Activated CD4-positive, alpha-beta T cell treated with anti-CD3 and anti-CD28 coated beads, Interleukin-2, Interleukin-4, amounts not matched to agents 100 ng/mL and 50 ng/mL, durations not matched to agents 16 hours and 8 hours (primary cell): ENCODE measurements around the gene BRCC3.

Source experiments
- DNase-seq: peaks from one replicate; pipeline ENCODE4 v3.0.0-alpha.2; 2020; ENCODE audit warnings: low spot score

BRCC3 gene

DNA sequence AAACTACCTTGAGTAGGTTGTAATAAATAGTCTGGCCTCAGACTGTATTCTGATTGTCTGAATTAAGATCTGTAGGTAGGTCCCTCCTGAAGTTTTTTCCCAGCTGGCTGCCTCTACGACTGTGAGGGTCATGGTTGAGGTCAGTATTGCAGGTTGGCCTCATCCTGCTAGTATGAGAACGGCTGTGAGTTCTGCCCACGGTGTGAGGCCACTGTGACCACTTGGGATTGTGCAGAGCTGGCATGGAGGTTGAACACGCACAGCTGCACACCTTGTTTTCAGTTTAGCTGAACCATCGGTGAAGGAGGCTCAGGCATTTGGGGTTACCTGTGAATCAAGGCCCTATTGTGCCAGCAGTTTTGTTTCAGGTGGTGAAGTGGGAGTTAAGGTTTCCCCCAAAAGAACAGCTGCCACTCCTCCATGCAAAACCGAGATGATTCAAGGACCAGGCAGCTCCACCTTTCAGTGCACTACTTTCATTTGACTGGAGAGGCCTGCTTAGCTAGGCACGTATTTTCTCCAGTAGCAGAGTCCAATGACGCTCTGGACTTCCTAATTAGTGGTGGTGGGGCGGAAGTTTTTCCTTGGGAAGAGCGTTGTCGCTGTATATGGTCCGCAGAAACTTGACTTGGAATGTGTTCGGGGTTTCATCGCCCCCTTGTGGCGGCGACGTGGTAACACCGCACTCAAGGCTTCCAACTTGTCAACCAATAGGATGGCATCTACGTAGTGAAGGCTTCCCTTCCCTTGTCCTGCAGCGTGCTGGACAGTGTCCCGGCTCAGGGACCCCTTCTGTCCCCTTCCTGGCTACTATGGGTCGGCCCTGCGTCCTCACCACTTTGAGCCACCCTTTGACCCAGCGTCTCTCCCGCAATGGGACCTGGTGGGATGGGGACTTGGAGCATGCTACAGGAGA lies 14.2 kb upstream of the BRCC3 start:
- DNase-seq, result peak; percentile 56

DNA sequence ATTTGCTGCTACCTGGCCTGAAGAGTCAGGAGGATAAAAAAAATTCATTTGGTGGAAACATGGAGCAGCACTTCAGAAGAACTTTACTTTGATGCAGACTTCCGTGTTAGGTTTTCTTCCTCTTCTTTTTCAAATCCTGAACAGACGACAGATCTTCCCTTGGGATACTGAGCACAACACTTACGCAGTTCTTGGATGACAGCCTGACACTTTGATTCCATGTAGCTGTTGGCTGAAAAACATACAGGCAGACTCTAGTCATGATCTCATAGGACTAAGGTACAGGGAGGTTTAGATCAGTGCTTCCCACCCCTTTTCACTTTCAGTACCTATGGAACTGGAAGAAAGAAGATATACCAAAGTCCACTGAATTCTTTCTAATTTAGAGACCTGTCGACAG lies 9.5 kb upstream of the BRCC3 start:
- no peak for DNase-seq

DNA sequence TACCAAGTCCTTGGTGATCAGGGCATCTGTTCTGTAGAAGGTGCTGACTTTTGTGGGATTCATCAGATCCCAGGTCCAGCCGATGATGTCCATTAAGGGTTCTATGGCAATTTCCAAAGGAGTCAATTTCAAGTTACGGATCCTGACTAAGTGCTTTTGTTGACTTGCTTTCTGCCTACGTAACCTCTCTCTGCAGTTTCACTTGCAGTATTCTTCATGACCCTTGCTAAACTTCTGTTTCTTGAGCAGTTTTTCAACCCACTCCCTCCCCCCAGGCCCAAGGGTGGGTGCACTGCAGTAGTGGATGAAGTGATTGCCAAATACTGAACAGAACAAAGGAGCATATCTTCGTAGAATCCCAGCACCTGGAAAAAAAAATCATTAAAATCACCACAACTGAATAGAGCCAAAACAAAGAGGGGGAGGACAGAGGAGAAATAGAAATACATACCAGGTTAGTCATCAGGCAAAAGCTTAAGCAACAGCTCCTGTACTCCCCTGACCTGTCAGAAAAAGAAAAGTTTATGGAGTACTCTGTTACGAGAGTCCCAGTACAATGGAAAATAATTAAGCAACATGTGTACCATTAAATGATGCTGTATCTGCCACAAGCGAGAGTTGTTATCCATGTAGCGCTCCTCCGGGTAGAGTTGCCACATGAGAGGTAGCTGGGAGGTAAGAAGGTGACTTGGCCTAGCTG lies 6.1 kb upstream of the BRCC3 start:
- DNase-seq, result no peak

- DNase-seq, result no peak
Measured at GRCh38 chrX:155068165-155068564, 3.1 kb upstream of the BRCC3 start.

- DNase-seq, result no peak
Measured at GRCh38 chrX:155069414-155069813, 1.9 kb upstream of the BRCC3 start.

GRCh38 chrX:155070038-155070437 lies 1.3 kb upstream of the BRCC3 start:
- no peak for DNase-seq

- no peak for DNase-seq
Measured at GRCh38 chrX:155070663-155070974, 689 bp upstream of the BRCC3 start.

GRCh38 chrX:155071694-155072280 lies 479 bp downstream of the BRCC3 start:
- no peak for DNase-seq

GRCh38 chrX:155086202-155086840 lies 15.0 kb downstream of the BRCC3 start:
- DNase-seq, result peak; percentile 40

DNA sequence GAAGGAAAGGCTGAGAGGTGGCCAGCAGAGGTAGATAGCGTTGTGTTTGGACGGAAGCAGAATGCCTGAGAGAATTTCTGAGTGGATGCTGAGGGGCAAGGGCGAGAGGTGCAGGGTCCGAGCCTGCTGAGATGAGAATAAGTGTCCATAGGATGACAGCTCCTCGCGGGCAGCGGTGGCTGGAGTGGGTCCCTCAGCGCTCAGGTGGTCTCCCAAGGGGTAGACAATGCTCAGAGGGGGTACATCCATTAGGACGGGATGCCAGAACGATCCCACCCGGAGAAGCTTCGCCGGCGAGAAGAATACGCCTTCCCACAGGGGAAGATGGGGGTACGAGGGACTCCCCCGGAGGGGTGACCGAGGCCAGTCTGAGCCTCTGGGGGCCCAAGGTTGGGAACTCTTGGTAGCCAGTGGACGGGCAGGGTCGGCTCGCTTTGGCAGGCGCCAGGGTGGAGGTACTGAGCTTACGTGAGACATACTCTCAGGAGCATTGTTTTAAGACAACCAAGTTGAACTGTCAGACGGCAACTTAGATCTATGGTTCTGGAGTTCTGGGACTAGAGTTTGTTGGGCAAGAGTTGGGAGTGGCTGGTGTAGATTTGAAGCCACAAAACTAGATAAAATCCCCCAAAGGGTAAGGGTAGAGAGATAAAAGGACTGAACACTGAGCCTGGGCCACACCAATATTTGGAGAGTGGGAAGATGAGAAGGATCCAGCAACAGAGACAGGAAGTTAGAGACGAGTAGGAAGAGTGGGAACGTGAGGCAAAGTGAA lies 15.8 kb downstream of the BRCC3 start:
- no peak for DNase-seq

GRCh38 chrX:155094468-155095061 lies 23.3 kb downstream of the BRCC3 start:
- DNase-seq, result peak; percentile 29

- DNase-seq, result no peak
Measured at GRCh38 chrX:155105919-155106318, 34.6 kb downstream of the BRCC3 start.

DNA sequence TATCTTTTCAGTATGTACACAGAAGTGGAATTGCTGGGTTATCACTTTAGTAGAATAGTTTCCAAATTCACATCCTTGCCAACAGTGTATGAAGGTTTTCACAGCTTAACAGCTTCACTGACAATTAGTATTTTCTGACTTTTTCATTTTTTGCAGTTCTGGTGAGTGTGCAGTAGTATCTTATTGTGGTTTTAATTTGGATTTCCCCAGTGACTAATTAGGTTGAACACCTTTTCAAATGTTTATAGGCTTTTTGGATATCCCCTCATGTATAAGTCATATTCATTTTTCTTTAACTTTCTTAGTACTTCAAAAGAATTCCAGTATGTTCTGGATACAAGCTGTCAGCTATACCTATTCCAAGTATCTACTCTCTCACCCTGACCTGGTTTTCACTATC lies 37.1 kb downstream of the BRCC3 start:
- DNase-seq, result peak; percentile 1

- DNase-seq, result no peak
Measured at GRCh38 chrX:155112171-155112570, 40.9 kb downstream of the BRCC3 start.

GRCh38 chrX:155113097-155113496 lies 41.8 kb downstream of the BRCC3 start:
- no peak for DNase-seq

DNA sequence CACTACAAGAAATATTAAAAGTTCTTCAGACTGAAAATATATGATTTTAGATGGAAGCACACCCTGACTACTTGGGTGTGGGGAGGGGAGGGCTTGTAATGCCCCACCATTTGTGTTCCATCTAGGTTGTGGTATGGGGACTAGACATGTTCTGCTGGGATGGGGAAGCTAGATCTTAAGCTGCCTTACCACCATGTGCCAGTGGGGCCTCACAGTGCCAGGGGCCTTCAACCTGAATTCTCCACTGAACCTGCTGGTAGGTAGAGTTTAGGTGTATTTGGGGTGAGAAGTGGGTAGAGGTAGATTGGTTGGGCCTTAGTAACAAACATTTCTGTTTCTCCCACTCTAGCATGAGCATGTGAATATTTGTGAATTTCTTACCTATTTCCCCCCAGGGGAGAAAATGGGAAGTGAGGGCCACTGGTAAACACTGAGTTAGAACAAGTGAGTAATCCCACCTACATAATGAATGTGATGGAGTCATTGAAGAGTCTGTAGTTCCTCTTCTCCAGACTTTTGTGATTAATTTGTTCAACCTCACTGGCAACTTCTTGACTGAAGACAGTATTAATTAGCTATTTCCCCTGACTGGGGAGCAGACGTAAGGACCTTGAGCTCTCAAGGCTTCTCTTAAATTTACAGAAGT lies 44.0 kb downstream of the BRCC3 start:
- no peak for DNase-seq

- no peak for DNase-seq
Measured at GRCh38 chrX:155127465-155127864, 56.2 kb downstream of the BRCC3 start.

DNA sequence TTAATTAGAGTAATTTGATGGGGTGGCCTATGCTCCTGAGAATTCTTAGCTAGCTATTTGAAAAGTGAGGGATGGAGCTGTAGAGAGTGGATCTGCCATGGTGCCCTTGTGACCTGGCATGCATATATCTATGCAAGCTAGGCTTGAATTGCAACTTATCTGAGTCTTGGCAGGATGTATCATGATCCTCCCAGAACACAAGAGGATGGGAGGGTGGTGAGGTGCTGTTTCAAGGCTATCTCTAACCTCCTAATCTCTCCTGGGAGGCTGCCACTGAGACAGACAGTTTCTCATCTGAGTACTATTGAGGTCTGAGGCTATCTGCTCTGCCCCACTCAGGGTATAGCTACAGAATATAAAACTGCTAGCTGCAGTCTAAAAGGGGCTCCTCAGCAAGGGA lies 56.6 kb downstream of the BRCC3 start:
- no peak for DNase-seq

GRCh38 chrX:155132110-155132509 lies 60.8 kb downstream of the BRCC3 start:
- DNase-seq, result no peak

DNA sequence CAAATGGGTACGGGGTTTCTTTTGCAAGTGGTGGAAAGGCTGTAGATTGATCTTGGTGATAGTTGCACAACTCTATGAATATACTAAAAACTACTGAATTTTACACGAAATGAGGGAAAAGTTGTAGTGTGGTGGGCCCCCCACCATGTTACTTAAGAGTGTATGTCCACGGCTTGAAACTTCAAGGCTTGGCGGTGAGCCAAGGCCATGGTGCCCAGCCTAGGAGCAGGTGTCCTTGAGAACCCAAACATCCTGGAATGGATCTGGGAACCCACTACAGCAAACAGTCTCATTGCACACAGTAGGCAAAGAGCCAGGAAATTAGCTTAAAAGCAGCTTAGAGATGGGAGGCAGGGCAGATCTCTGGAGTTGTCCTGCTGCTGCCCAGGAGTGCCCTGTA lies 62.9 kb downstream of the BRCC3 start:
- DNase-seq, result no peak

DNA sequence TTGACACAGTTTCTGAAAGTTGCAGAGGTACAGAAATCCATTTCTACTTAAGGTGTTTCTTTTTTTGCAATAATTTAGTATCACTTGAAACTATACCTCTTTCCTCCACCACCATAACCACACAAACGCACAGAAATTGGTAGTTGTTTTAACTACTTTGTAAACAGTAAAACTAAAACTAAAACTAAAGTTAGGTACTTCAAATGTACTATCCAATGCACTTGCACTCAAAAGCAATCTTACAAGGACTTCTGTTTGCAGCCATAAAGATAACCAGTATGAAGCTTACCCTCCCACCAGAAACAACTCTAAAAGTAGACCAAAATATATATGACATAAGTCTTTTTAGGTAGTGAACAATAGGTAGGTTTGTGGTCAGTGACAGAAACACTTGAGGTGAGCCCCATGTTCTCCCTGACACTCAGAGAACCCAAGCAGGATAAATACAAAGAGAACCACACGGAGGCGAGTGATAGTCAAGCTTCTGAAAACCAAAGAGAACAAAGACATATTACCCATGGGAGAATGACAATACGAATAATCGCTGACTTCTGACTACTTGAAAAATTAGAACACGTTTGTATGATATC lies 72.7 kb downstream of the BRCC3 start:
- DNase-seq, result no peak
